Nephron (organoid): ENCODE data around the gene C4BPB.
A peak's percentile ranks its signal among the peaks of the same experiment; 100 is the strongest.

Experiments used
- H3K27ac Mint-ChIP-seq, 3 experiments: 2 replicates each; pipeline ENCODE4 v1.8.0; 2020; ENCODE audit warnings: mixed read lengths in 3 of 3, mild to moderate bottlenecking in 2 of 3, moderate library complexity in 1 of 3
- H3K27me3 Mint-ChIP-seq: 2 replicates; pipeline ENCODE4 v1.8.0; 2021; ENCODE audit warnings: low read depth, mild to moderate bottlenecking, moderate library complexity, mixed read lengths
- H3K36me3 Mint-ChIP-seq: 2 replicates; pipeline ENCODE4 v1.8.0; 2020; ENCODE audit warnings: low read depth, mixed read lengths
- H3K4me1 Mint-ChIP-seq: 2 replicates; pipeline ENCODE4 v1.8.0; 2020; ENCODE audit warnings: mixed read lengths
- H3K4me3 Mint-ChIP-seq, 3 experiments: 2 replicates each; pipeline ENCODE4 v1.8.0; 2020; ENCODE audit warnings: mild to moderate bottlenecking in 3 of 3, mixed read lengths in 3 of 3, moderate library complexity in 2 of 3
- H3K9me3 Mint-ChIP-seq: 2 replicates; pipeline ENCODE4 v1.8.0; 2020; ENCODE audit warnings: mixed read lengths
- CTCF ChIP-seq, 3 experiments: fragments of 200-600 bp; sonication (generic); IDR thresholded peaks; one replicate each; pipeline ENCODE4 v1.5.0; 2021; ENCODE audit warnings: antibody characterized with exemption in 3 of 3; ENCODE audit not compliant: unreplicated experiment in 3 of 3

C4BPB gene

DNA sequence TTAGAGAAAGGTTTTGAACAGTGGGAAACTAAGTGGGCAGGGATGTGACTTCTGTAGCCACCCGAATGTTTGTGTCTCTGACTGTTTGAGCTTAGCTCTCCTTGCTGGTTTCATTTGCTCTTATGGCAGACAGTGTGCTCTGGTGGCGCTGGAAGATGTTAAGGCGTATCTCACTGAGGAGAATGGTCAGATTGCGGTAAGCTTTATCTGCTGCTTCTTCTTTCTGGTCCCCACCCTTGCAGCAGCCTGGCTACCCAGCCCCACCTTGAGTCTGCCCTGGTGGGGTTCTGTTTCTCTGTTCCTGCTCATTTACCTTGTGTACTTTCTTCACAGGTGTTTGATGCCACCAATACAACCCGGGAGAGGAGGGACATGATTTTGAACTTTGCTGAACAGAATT, 25.6 kb upstream of the C4BPB start:
- no peaks in the 10 kb centered on the region for H3K9me3 Mint-ChIP-seq
- no peaks in the 10 kb centered on the region for H3K27me3 Mint-ChIP-seq
- peaks cover 15% of the 10 kb centered on the region for H3K4me1 Mint-ChIP-seq
- no peak overlapping the region for H3K4me3 Mint-ChIP-seq
- H3K27ac Mint-ChIP-seq = no peak overlapping the region
- peaks cover 47% of the 10 kb centered on the region for H3K36me3 Mint-ChIP-seq
- no peak for TF ChIP-seq CTCF (IDR thresholded peaks at IDR 0.05; ENCODE audit: unreplicated experiment in 3 of 3)

DNA sequence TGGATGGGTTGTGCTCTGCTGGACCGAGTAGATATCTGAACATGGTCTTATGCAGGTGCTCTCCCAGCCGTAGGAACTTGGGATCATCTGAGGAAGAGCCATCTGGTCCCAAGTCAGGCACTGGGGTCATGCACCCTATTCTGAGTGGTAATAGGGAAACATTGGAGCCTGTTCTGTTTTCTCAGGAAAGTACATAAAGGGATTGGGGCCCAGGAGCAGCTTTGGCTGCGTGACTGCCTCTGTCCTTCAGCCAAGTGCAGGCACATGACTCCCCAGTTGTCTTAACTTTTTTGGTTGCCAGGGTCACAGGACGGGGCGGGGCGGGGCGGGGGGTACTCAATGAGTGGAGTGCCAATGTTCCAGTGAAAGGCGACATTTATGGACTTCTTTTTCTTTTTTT, 24.1 kb upstream of the C4BPB start:
- Mint-ChIP-seq H3K36me3 (peaks cover 54% of the 10 kb centered on the region), H3K27me3 (no peaks in the 10 kb centered on the region), H3K4me1 (peaks cover 6% of the 10 kb centered on the region), H3K4me3 (no peak overlapping the region), H3K9me3 (no peaks in the 10 kb centered on the region), H3K27ac (no peak overlapping the region)
- TF ChIP-seq CTCF (IDR thresholded peaks at IDR 0.05; ENCODE audit: unreplicated experiment in 3 of 3) = no peak

DNA sequence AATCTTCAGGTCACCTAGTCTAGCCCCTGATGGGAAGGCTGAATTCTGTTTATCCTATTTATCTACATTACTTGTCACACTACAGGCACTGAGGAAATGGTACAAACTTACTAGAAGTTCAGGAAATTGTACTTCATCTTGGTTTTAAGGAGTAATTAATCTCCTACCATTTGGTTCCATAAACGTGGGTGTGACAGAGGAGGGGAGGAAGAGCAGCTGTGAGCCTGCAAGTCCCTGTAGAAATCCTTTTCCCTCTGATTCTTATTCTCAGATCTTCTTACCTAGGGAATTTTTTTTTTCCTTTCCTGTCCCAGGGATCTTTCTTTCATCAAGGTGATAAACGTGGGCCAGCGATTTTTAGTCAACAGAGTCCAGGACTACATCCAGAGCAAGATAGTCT, 21.5 kb upstream of the C4BPB start:
- no peak for TF ChIP-seq CTCF (IDR thresholded peaks at IDR 0.05; ENCODE audit: unreplicated experiment in 3 of 3)
- peak overlapping the region in 2 of 3 experiments; percentile 24 to 60 for H3K27ac Mint-ChIP-seq
- peaks cover 6% of the 10 kb centered on the region for H3K4me1 Mint-ChIP-seq
- no peaks in the 10 kb centered on the region for H3K27me3 Mint-ChIP-seq
- no peaks in the 10 kb centered on the region for H3K9me3 Mint-ChIP-seq
- peaks cover 50% of the 10 kb centered on the region for H3K36me3 Mint-ChIP-seq
- H3K4me3 Mint-ChIP-seq = peak overlapping the region in 1 of 3 experiments; percentile 1

DNA sequence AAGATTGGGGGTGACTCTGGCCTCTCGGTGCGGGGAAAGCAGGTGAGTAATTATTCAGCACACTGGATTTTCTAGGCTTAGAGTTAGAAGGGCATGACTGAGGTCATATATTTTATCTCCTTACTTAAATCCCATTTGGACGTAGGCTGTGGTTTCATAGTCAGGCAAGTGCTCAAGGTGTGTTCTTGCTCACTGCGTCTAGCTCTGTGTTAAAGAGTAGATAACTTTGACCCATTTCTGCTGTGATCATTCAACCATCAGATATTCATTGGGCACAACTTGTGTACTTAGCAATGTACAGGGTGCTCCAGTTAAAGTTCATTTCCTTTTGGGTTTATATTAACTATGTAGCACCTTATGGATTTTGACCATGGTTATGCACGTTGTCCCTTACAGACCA, 21.0 kb upstream of the C4BPB start:
- TF ChIP-seq CTCF (IDR thresholded peaks at IDR 0.05; ENCODE audit: unreplicated experiment in 3 of 3) = no peak
- H3K27me3 Mint-ChIP-seq = peaks cover 2% of the 10 kb centered on the region
- H3K4me1 Mint-ChIP-seq = peaks cover 6% of the 10 kb centered on the region
- H3K4me3 Mint-ChIP-seq = no peak overlapping the region
- H3K9me3 Mint-ChIP-seq = no peaks in the 10 kb centered on the region
- H3K27ac Mint-ChIP-seq = peak overlapping the region; percentile 24 to 68 (median 60)
- H3K36me3 Mint-ChIP-seq = peaks cover 46% of the 10 kb centered on the region

GRCh38 chr1:207069061-207069460, 19.6 kb upstream of the C4BPB start:
- Mint-ChIP-seq H3K4me3 (no peak overlapping the region), H3K27me3 (peaks cover 8% of the 10 kb centered on the region), H3K4me1 (peaks cover 6% of the 10 kb centered on the region)

More at GRCh38 chr1:207069061-207069460, 19.6 kb upstream of the C4BPB start:
- no peak for TF ChIP-seq CTCF (IDR thresholded peaks at IDR 0.05; ENCODE audit: unreplicated experiment in 3 of 3)
- H3K27ac Mint-ChIP-seq = no peak overlapping the region
- H3K9me3 Mint-ChIP-seq = no peaks in the 10 kb centered on the region
- peaks cover 32% of the 10 kb centered on the region for H3K36me3 Mint-ChIP-seq
